ENCODE data around the gene SLC6A8.
"Not testable (repeated sequence)": the region's sequence is repeated elsewhere in the genome, so short reads cannot be mapped to it uniquely, and the experiment has no call there.

Gene SLC6A8

GRCh38 chrX:153705403-153706060, 17.8 kb downstream of the SLC6A8 start:
- DNase-seq (ENCODE audit: low spot score); FAIRE-seq: not testable (repeated sequence)

- FAIRE-seq (no peak), DNase-seq (ENCODE audit: low spot score) (no peak)
These were observed 19.1 kb downstream of the SLC6A8 start for GRCh38 chrX:153706799-153707198.

- DNase-seq (ENCODE audit: low spot score) (no peak), FAIRE-seq (no peak)
These were observed 19.7 kb downstream of the SLC6A8 start for GRCh38 chrX:153707406-153707805.

GRCh38 chrX:153708415-153708814, 20.7 kb downstream of the SLC6A8 start:
- FAIRE-seq (peak; percentile 89), DNase-seq (ENCODE audit: low spot score) (peak; percentile 79)

GRCh38 chrX:153709726-153710674, 22.3 kb downstream of the SLC6A8 start:
- DNase-seq (ENCODE audit: low spot score) (no peak), FAIRE-seq (no peak)

- no peak for DNase-seq (ENCODE audit: low spot score)
- no peak for FAIRE-seq
These were observed 26.5 kb downstream of the SLC6A8 start for GRCh38 chrX:153714256-153714655.

- no peak for FAIRE-seq
These were observed 29.7 kb downstream of the SLC6A8 start for GRCh38 chrX:153717445-153717844.

GRCh38 chrX:153719238-153719637, 31.5 kb downstream of the SLC6A8 start:
- FAIRE-seq = no peak
- no peak for DNase-seq (ENCODE audit: low spot score)

More at GRCh38 chrX:153717445-153717844, 29.7 kb downstream of the SLC6A8 start:
- no peak for DNase-seq (ENCODE audit: low spot score)

- DNase-seq (ENCODE audit: low spot score) (no peak), FAIRE-seq (no peak)
These were observed 32.0 kb downstream of the SLC6A8 start for GRCh38 chrX:153719701-153720100.

GRCh38 chrX:153722704-153723350, 35.1 kb downstream of the SLC6A8 start:
- FAIRE-seq = no peak
- DNase-seq (ENCODE audit: low spot score) = no peak

- DNase-seq (ENCODE audit: low spot score) (peak; percentile 13), FAIRE-seq (no peak)
These were observed 35.9 kb downstream of the SLC6A8 start for GRCh38 chrX:153723351-153724251.

GRCh38 chrX:153724252-153725038, 36.7 kb downstream of the SLC6A8 start, which contains the start of the genes ABCD1 and BCAP31:
ABCD1 (plus strand) TSS chrX:153724856; CDS start chrX:153725267, 411 bp downstream.
BCAP31 (minus strand) TSS chrX:153724387; CDS start chrX:153723244, 1,143 bp downstream.
- FAIRE-seq = peak; percentile 55
- DNase-seq (ENCODE audit: low spot score) = peak; percentile 76

GRCh38 chrX:153725039-153725831, 37.5 kb downstream of the SLC6A8 start:
- no peak for DNase-seq (ENCODE audit: low spot score)
- no peak for FAIRE-seq

- DNase-seq (ENCODE audit: low spot score) = no peak
- FAIRE-seq = no peak
These were observed 38.1 kb downstream of the SLC6A8 start for GRCh38 chrX:153725832-153726285.

GRCh38 chrX:153726286-153727122, 38.8 kb downstream of the SLC6A8 start:
- DNase-seq (ENCODE audit: low spot score) (peak; percentile 65), FAIRE-seq (peak; percentile 74)

GRCh38 chrX:153727123-153727931, 39.6 kb downstream of the SLC6A8 start:
- FAIRE-seq (no peak), DNase-seq (ENCODE audit: low spot score) (no peak)

GRCh38 chrX:153728095-153728494, 40.4 kb downstream of the SLC6A8 start:
- FAIRE-seq = no peak
- no peak for DNase-seq (ENCODE audit: low spot score)
